ENCODE results near the gene MRM2.

MRM2 gene

DNA sequence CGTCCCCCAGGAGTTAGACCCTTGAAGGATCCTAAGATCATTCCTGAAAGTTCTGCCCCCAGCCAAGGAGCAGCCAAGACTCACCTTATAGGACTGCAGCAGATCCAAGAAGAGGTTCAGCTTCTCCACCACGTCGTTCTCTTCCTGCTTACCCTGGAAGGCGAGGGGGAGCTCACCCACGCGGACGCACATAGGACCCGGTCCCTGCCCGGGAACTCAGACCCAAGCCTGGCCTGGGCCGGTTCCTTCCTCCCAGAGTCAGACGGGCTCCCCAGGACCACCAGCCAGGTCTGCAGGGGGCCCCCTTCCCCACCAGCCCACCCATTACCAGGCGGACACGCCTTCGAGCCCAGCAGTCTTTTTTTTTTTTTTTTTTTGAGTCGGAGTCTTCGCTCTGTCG lies 15.6 kb upstream of the MRM2 start:
- TF ChIP-seq, protein P1, sequence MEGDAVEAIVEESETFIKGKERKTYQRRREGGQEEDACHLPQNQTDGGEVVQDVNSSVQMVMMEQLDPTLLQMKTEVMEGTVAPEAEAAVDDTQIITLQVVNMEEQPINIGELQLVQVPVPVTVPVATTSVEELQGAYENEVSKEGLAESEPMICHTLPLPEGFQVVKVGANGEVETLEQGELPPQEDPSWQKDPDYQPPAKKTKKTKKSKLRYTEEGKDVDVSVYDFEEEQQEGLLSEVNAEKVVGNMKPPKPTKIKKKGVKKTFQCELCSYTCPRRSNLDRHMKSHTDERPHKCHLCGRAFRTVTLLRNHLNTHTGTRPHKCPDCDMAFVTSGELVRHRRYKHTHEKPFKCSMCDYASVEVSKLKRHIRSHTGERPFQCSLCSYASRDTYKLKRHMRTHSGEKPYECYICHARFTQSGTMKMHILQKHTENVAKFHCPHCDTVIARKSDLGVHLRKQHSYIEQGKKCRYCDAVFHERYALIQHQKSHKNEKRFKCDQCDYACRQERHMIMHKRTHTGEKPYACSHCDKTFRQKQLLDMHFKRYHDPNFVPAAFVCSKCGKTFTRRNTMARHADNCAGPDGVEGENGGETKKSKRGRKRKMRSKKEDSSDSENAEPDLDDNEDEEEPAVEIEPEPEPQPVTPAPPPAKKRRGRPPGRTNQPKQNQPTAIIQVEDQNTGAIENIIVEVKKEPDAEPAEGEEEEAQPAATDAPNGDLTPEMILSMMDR (conservative IDR thresholded peaks at IDR 0.05), result no peak
- no peak overlapping the region for H3K27ac ChIP-seq

DNA sequence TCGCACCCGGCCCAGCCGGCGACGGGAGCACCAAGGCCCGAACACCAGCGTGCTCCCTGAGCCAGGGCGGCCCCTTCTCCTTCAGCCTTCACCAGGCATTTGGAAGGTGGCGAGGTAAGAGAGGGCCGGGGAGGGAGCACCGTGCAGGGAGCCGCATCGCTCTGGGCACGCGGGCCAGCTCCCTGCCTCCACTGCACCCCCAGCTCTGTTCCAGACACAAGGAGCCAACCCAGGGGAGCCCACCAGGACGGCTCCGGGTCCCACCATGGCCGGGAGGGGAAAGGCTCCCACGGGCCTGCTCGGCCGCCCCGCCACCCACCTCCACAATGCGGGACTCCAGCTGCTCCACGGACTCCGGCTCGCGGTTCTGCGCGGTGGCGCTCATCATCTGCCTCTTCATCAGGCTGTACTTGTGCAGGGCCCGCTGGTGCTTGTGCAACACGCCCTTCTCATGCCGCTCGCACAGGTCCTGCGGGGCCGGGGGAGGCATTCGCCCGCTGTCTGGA lies 15.1 kb upstream of the MRM2 start:
- H3K27ac ChIP-seq, result no peak overlapping the region
- TF ChIP-seq, protein P1 (conservative IDR thresholded peaks at IDR 0.05), result no peak

DNA sequence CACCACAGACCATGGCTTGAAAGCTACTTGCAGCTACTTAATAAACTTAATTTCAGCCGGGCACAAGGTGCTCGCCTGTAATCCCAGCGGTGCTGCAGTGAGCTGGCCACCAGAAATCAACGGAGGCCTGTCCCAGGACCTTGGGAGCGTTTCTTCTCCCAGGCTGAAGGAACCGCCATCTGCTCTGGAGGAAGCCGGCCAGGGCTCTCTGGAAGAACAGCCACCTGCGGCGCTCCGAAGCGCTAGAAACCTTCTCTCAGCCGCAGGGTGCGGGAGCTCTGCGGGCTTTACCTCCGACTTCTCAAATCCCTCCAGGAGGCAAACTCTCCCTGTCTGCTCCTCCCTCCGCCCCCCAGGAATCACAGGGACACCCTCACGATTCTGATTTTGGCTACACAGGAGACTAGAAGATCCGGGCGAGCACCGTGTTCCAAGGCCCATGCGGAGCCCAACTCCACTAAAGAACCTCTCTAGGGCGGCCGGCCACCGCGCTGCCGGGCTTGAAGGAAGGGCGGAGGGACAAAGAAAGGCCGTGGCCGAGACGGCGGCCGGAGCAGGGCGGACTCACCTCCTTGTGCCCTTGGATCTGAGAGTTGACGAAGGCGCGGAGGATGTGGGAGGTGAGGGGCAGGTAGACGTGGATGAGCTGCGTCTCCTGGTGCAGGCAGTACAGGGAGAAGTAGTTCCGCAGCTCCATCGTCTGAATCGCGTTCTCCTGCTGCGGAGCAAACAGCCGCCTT lies 14.5 kb upstream of the MRM2 start:
- no peak overlapping the region for H3K27ac ChIP-seq
- TF ChIP-seq, protein P1 (conservative IDR thresholded peaks at IDR 0.05), result no peak

DNA sequence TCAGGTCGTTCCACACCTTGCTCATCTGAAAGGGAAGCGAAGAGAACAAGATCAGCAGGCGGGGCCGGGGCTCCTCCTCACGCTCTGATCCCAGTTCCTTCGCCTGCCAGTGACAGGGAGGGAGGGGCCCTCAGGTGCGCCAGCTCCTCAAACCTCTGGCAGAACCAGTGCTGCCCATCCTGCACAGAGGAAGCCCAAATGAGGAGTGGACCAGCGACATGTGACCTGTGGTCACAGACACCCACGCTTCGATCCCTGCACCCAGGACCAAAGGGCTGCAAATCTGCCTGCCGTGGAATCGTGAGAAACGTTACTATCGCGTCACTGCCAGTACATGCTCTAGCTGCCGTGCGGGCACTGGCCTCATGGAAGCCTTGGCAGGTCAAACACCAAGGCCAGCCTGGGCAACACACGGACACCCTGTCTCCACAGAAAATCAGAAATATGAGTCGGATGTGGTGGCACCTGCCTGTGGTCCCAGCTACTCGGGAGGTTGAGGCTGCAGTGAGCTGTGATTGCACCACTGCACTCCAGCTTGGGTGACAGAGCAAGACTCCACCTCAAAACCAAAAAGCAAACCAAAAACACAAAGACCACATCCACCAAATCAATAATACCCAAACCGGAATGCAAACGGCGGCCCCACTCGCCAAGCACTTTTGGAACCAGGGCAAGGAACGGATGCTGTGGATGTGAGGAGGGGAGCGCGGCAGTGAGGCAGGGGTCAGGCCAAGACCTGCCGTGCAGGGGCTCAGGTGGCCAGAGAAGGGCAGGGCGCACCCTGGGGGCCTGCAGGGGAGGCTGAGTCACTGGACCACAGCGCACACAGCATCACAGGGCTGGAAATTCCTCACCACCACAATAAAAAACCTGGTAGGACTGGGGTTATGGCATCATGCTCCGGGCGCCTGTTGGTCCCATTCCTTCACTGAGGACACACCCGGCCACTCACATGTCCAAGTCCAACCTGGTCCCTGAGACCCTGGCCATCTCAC lies 13.4 kb upstream of the MRM2 start:
- TF ChIP-seq, protein P1 (conservative IDR thresholded peaks at IDR 0.05), result no peak
- H3K27ac ChIP-seq, result no peak overlapping the region

DNA sequence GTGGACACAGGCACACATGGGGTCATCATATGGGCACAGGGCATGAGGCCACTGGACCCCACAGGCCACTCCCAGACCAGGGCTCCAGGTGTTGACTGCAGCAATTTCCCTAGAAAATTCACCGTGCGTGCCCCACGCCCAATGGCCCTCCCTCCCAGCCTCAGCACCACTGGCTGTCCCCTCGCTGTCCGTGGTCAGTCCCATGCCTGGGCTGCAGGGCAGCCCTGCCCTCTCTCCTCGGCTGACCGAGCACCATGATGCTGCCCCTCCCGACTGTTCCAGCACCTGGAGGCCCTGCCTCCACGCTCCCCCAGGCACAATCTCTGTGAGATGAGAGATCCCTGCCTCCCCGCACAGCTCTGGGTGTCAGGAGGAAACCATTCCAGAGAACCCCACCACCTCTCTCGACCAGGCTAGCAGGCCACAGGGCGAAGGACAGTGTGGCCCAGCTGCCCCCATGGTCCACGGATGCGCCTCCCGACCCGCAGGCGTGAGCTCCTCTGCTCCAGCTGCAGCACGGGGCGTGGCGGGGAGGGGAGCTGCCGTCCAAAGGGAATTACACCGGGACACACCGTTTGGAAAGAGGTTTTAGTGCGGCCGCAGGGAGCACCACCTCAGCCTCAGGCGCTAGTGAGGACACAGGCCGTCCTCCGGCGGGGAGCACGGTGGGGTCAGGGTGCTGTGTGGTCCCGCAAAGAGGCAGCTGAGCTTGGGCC lies 12.6 kb upstream of the MRM2 start:
- TF ChIP-seq, protein P1 (conservative IDR thresholded peaks at IDR 0.05), result no peak
- no peak overlapping the region for H3K27ac ChIP-seq

DNA sequence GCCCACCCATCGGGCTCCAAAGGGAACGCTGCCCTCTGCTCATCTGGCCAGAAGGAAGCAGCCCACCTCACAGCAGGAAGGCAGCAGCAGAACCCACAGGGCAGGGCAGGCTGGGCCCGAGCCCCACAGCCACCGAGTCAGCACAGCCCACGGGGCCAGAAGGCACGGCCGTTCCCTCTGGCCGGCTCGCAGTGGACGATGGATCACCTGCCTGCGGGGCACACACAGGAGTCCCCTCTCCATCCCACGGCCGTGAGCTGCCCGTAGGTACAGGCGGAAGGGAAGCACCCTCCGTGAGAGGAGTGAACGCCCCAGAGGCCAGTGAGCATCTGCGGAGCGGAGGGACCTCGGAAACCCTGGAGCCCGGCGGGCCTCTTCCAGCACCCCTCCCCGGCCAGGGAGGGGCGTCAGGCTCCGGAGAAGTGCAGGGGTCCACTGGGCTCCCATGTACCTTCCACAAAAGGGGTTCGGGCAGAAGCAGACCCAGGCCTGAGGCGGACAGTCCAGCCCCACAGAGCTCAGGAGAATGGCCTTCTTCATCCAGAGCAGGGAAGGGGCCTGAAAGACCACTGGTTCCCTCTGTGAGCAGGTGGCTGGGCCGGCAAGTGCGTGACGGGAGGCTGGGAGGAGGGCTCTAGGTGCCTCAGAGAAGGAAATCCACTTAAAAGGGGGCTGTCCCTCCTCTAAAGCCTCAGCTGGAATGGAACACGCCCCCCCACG lies 11.7 kb upstream of the MRM2 start:
- H3K27ac ChIP-seq, result no peak overlapping the region

More for the DNA sequence above, 11.7 kb upstream of the MRM2 start:
- TF ChIP-seq, protein P1 (conservative IDR thresholded peaks at IDR 0.05), result no peak
